A549 (cell line): ENCODE results near the gene ARHGAP31. TPM values are rescaled to one million over a fixed set of nuclear protein-coding genes. Genes with fewer than 3 reads are reported as not detected.

Experiments
- ATAC-seq, 2 experiments: fragments of 200-7000 bp in 1 of 2; fragments of >200 bp in 1 of 2; cut with Nextera tagmentation in 1 of 2; cut with Tn5 transposase in 1 of 2; 3 replicates each; pipeline versions ENCODE4 v1.8.0 to v1.9.1; 2018 to 2020; ENCODE audit warnings: mild to moderate bottlenecking in 1 of 2, moderate library complexity in 1 of 2
- CTCF ChIA-PET: fragments of 300-600 bp; sonication (Branson Sonifier 250); formaldehyde crosslinking; extraction: SDS; loops from one replicate; lab custom pipeline; 2021; ENCODE audit warnings: antibody characterized with exemption, inconsistent platforms; lab: Yijun Ruan, JAX
- POLR2A ChIA-PET: fragments of 350-600 bp; formaldehyde crosslinking; extraction: SDS; loops from one replicate; lab custom pipeline; 2021; ENCODE audit warnings: antibody characterized with exemption, inconsistent platforms; lab: Yijun Ruan, JAX
- DNase-seq, 2 experiments: peaks; one replicate each; pipeline versions ENCODE4 v3.0.0 to v3.0.0-alpha.2; 2011 to 2016; ENCODE audit warnings: low read depth in 1 of 2, low spot score in 1 of 2
- FAIRE-seq: peaks from 2 replicates; lab custom pipeline; 2011; peaks lifted over from hg19 to GRCh38; lab: Jason Lieb, UNC
- H3K27ac ChIP-seq, 2 experiments: fragments of >200 bp; sonication (Bioruptor Twin); formaldehyde crosslinking; 3 replicates each; pipeline ENCODE4 v1.5.1; 2016 to 2017
- H3K4me1 ChIP-seq: fragments of >200 bp; sonication (Bioruptor Twin); formaldehyde crosslinking; 3 replicates; pipeline ENCODE4 v1.6.1; 2016
- H3K4me2 ChIP-seq: fragments of >200 bp; sonication (Bioruptor Twin); formaldehyde crosslinking; 3 replicates; pipeline ENCODE4 v1.6.1; 2016
- H3K4me3 ChIP-seq: fragments of >200 bp; sonication (Bioruptor Twin); formaldehyde crosslinking; 3 replicates; pipeline ENCODE4 v1.5.1; 2016
- H3K9me3 ChIP-seq: fragments of >200 bp; sonication (Bioruptor Twin); formaldehyde crosslinking; 3 replicates; pipeline ENCODE4 v1.6.1; 2016
- BCL3 ChIP-seq: fragments of >200 bp; sonication (Bioruptor Twin); formaldehyde crosslinking; IDR thresholded peaks from 3 replicates; pipeline ENCODE4 v1.6.1; 2016
- BHLHE40 ChIP-seq: IDR thresholded peaks from 2 replicates; pipeline ENCODE4 v1.6.1; 2012; ENCODE audit warnings: low read depth, low read length, inconsistent platforms
- CBX2 ChIP-seq: fragments of 200-600 bp; sonication (generic); IDR thresholded peaks from 2 replicates; pipeline ENCODE4 v1.6.1; 2016; ENCODE audit warnings: low read depth, mild to moderate bottlenecking, borderline replicate concordance
- CBX8 ChIP-seq: fragments of 200-600 bp; sonication (generic); IDR thresholded peaks from 2 replicates; pipeline ENCODE4 v1.6.1; 2016
- CHD2 ChIP-seq: fragments of 150-350 bp; IDR thresholded peaks from 2 replicates; pipeline ENCODE4 v1.6.1; 2014; ENCODE audit warnings: low read length; ENCODE audit not compliant: partially characterized antibody
- E2F6 ChIP-seq: IDR thresholded peaks from 2 replicates; pipeline ENCODE4 v1.6.1; 2012; ENCODE audit warnings: low read depth, borderline replicate concordance
- EHMT2 ChIP-seq: fragments of 200-600 bp; sonication (generic); IDR thresholded peaks from 2 replicates; pipeline ENCODE4 v1.6.1; 2016; ENCODE audit warnings: antibody characterized with exemption, low read depth, mild to moderate bottlenecking, moderate library complexity
- ELK1 ChIP-seq: fragments of 150-350 bp; IDR thresholded peaks from 2 replicates; pipeline ENCODE4 v1.6.1; 2014; ENCODE audit warnings: low read depth, mild to moderate bottlenecking, low read length
- ESRRA ChIP-seq: fragments of 150-350 bp; IDR thresholded peaks from 2 replicates; pipeline ENCODE4 v1.6.1; 2014; ENCODE audit warnings: mild to moderate bottlenecking, low read length, borderline replicate concordance
- FOSB ChIP-seq: fragments of 250-450 bp; sonication (Bioruptor Pico); IDR thresholded peaks from 2 replicates; pipeline ENCODE4 v1.5.0; 2020; ENCODE audit warnings: mild to moderate bottlenecking, moderate library complexity
- FOSL2 ChIP-seq, 2 experiments: fragments of 450-650 bp in 1 of 2; fragments of >200 bp in 1 of 2; sonication (Bioruptor Twin) in 1 of 2; formaldehyde crosslinking; IDR thresholded peaks; 2 replicates each; pipeline versions ENCODE4 v1.5.0 to v1.6.1; 2016 to 2020; ENCODE audit warnings: mild to moderate bottlenecking in 1 of 2, moderate library complexity in 1 of 2
- GATA3 ChIP-seq: IDR thresholded peaks from 2 replicates; pipeline ENCODE4 v1.6.1; 2012; ENCODE audit warnings: borderline replicate concordance
- HMGXB4 ChIP-seq: fragments of 250-450 bp; sonication (Bioruptor Pico); IDR thresholded peaks from 2 replicates; pipeline ENCODE4 v1.5.0; 2021; ENCODE audit warnings: mild to moderate bottlenecking, moderate library complexity, borderline replicate concordance
- HOXA7 ChIP-seq: fragments of 250-450 bp; sonication (Bioruptor Pico); IDR thresholded peaks from 2 replicates; pipeline ENCODE4 v1.5.0; 2020; ENCODE audit warnings: mild to moderate bottlenecking, moderate library complexity
- HOXB13 ChIP-seq: fragments of 250-450 bp; sonication (Bioruptor Pico); IDR thresholded peaks from 2 replicates; pipeline ENCODE4 v1.5.0; 2020; ENCODE audit warnings: low read depth, mild to moderate bottlenecking, moderate library complexity
- JUNB ChIP-seq: fragments of >200 bp; sonication (Bioruptor Twin); formaldehyde crosslinking; IDR thresholded peaks from 2 replicates; pipeline ENCODE4 v1.6.1; 2016
- KDM1A ChIP-seq: fragments of 200-600 bp; sonication (generic); IDR thresholded peaks from 2 replicates; pipeline ENCODE4 v1.6.1; 2016; ENCODE audit warnings: low read depth, mild to moderate bottlenecking
- MAFK ChIP-seq: fragments of 450-650 bp; IDR thresholded peaks from 2 replicates; pipeline ENCODE4 v1.6.1; 2014; ENCODE audit not compliant: partially characterized antibody
- MAZ ChIP-seq: fragments of 150-350 bp; IDR thresholded peaks from 2 replicates; pipeline ENCODE4 v1.6.1; 2014; ENCODE audit warnings: antibody characterized with exemption, low read depth, low read length, borderline replicate concordance
- PBX3 ChIP-seq: IDR thresholded peaks from 2 replicates; pipeline ENCODE4 v1.6.1; 2012
- RAD21 ChIP-seq, 2 experiments: fragments of >200 bp in 1 of 2; sonication (Bioruptor Twin) in 1 of 2; formaldehyde crosslinking in 1 of 2; IDR thresholded peaks in 1 of 2; conservative IDR thresholded peaks in 1 of 2; 2 replicates in 1 of 2; 3 replicates in 1 of 2; pipeline ENCODE4 v1.6.1; 2012 to 2018; ENCODE audit warnings: inconsistent platforms in 1 of 2
- SREBF2 ChIP-seq: fragments of 450-650 bp; IDR thresholded peaks from 2 replicates; pipeline ENCODE4 v1.6.1; 2014; ENCODE audit warnings: mild to moderate bottlenecking, moderate library complexity
- USF2 ChIP-seq: fragments of 450-650 bp; IDR thresholded peaks from 2 replicates; pipeline ENCODE4 v1.6.1; 2014; ENCODE audit warnings: antibody characterized with exemption
- ZFP36 ChIP-seq: fragments of 450-650 bp; IDR thresholded peaks from 2 replicates; pipeline ENCODE4 v1.6.1; 2014; ENCODE audit warnings: borderline replicate concordance; ENCODE audit not compliant: partially characterized antibody
- WGBS: methylation state at CpG from one replicate; pipeline ENCODE4 v1.1.6; 2017; ENCODE audit errors: missing lambda C conversion rate; 5-methylcytosine and 5-hydroxymethylcytosine counted together
- polyA plus RNA-seq, 4 experiments: library from polyadenylated mRNA; depleted of rRNA in 3 of 4; stranded (reverse); fragments of >200 nt; fragmentation: RNase III in 1 of 4; extraction: RNeasy Plus Mini Kit Qiagen cat#74134 plus additional on column Dnase treatment in 1 of 4; gene quantifications; 2 replicates in 3 of 4; 3 replicates in 1 of 4; pipeline ENCODE4 v1.2.3, GENCODE V29; 2011 to 2017

ARHGAP31 gene
- polyA plus RNA-seq, 2 of the 4 experiments (the other 2 are of a cell fraction): 0.93 to 1.3 TPM

GRCh38 chr3:119357190-119357589 lies 63.0 kb downstream of the ARHGAP31 start (continued):
- no peak for TF ChIP-seq E2F6

- DNase-seq: no peak
- POLR2A ChIA-PET: no interaction called here
- no peak for ATAC-seq
- no peaks in the 10 kb centered on the region for H3K4me1 ChIP-seq
- H3K27ac ChIP-seq: no peak overlapping the region
- TF ChIP-seq ESRRA (no peak), PBX3 (no peak), JUNB (no peak), ELK1 (no peak), GATA3 (no peak), CBX2 (no peak), FOSL2 (IDR thresholded peaks at IDR 0.05) (no peak), FOSL2 (CRISPR knock-in tag; IDR thresholded peaks at IDR 0.05) (no peak), HOXA7 (CRISPR knock-in tag) (no peak), MAFK (no peak), FOSB (CRISPR knock-in tag) (no peak), HMGXB4 (no peak), SREBF2 (no peak), BHLHE40 (no peak), CBX8 (no peak), KDM1A (no peak), RAD21 (conservative IDR thresholded peaks at IDR 0.05 in 1 of 2, IDR thresholded peaks at IDR 0.05 in 1 of 2) (no peak)
- CTCF ChIA-PET: no interaction called here
- no peak for FAIRE-seq
- H3K9me3 ChIP-seq: no peaks in the 10 kb centered on the region
- no peak overlapping the region for H3K4me3 ChIP-seq
- no peak overlapping the region for H3K4me2 ChIP-seq
- 75% methylated on average over 11 of the region's 11 CpGs for WGBS
These were observed 65.5 kb downstream of the ARHGAP31 start for GRCh38 chr3:119359476-119360326.

GRCh38 chr3:119360736-119361462 lies 66.7 kb downstream of the ARHGAP31 start:
- H3K4me2 ChIP-seq: no peak overlapping the region
- POLR2A ChIA-PET: no interaction called here
- H3K27ac ChIP-seq: no peak overlapping the region
- H3K9me3 ChIP-seq: no peaks in the 10 kb centered on the region
- 89% methylated on average over 3 of the region's 3 CpGs for WGBS
- no peaks in the 10 kb centered on the region for H3K4me1 ChIP-seq
- no peak overlapping the region for H3K4me3 ChIP-seq
- DNase-seq: no peak
- CTCF ChIA-PET: interaction anchor here (1.2 kb wide), 1 partner anchor 476 kb away, joined by 3 read pairs; no protein-coding TSS in a partner anchor
- no peak for FAIRE-seq
- no peak for ATAC-seq
- no peak for TF ChIP-seq MAZ
- TF ChIP-seq CHD2: no peak
- no peak for TF ChIP-seq ZFP36
- no peak for TF ChIP-seq SREBF2
- TF ChIP-seq USF2: no peak
- TF ChIP-seq HOXB13 (CRISPR knock-in tag): no peak
- no peak for TF ChIP-seq KDM1A
- TF ChIP-seq EHMT2: no peak
- no peak for TF ChIP-seq CBX8
- no peak for TF ChIP-seq BCL3
- no peak for TF ChIP-seq FOSL2 (IDR thresholded peaks at IDR 0.05)
- TF ChIP-seq FOSL2 (CRISPR knock-in tag; IDR thresholded peaks at IDR 0.05): no peak
- no peak for TF ChIP-seq CBX2
- no peak for TF ChIP-seq JUNB
- no peak for TF ChIP-seq GATA3
